H1 (cell line): ENCODE results near the gene ZBED6. TPM values are rescaled to one million over a fixed set of nuclear protein-coding genes. Genes with fewer than 3 reads are reported as not detected.

ENCODE experiments used
- CTCF ChIA-PET: fragments of 300-600 bp; sonication (Branson Sonifier 250); formaldehyde crosslinking; loops from one replicate; lab custom pipeline; 2021; ENCODE audit not compliant: partially characterized antibody; lab: Charles Lee
- POLR2A ChIA-PET: fragments of 300-600 bp; sonication (Branson Sonifier 250); formaldehyde crosslinking; loops from one replicate; lab custom pipeline; 2021; ENCODE audit warnings: inconsistent platforms; ENCODE audit not compliant: partially characterized antibody; lab: Charles Lee
- DNase-seq, 2 experiments: peaks; one replicate each; pipeline versions ENCODE4 v3.0.0 to v3.0.0-alpha.2; 2010 to 2022; ENCODE audit warnings: low spot score in 2 of 2, low read depth in 1 of 2, mixed read lengths in 1 of 2
- FAIRE-seq: peaks from 2 replicates; lab custom pipeline; 2011; peaks lifted over from hg19 to GRCh38; lab: Jason Lieb, UNC
- H2AFZ ChIP-seq: 2 replicates; pipeline ENCODE4 v1.8.1; 2012; ENCODE audit warnings: low read length, inconsistent platforms
- H2AK5ac ChIP-seq: 2 replicates; pipeline ENCODE4 v1.6.1; 2013; ENCODE audit warnings: low read depth, low read length
- H2BK120ac ChIP-seq: replicated peaks from 2 replicates; pipeline ENCODE3; 2013; ENCODE audit warnings: low read depth, low read length, inconsistent platforms
- H2BK12ac ChIP-seq: 2 replicates; pipeline ENCODE4 v1.6.1; 2013; ENCODE audit warnings: low read depth, low read length
- H2BK15ac ChIP-seq: 2 replicates; pipeline ENCODE4 v1.6.1; 2013; ENCODE audit warnings: low read length
- H2BK20ac ChIP-seq: 2 replicates; pipeline ENCODE4 v1.6.1; 2013; ENCODE audit warnings: low read length
- H2BK5ac ChIP-seq: 2 replicates; pipeline ENCODE4 v1.6.1; 2013; ENCODE audit warnings: low read depth, low read length
- H3K14ac ChIP-seq: 2 replicates; pipeline ENCODE4 v1.6.1; 2013; ENCODE audit warnings: inconsistent platforms; ENCODE audit not compliant: insufficient read length
- H3K18ac ChIP-seq: 2 replicates; pipeline ENCODE4 v1.6.1; 2013; ENCODE audit warnings: low read length; ENCODE audit errors: extremely low read depth
- H3K23ac ChIP-seq: 2 replicates; pipeline ENCODE4 v1.6.1; 2013; ENCODE audit warnings: inconsistent platforms; ENCODE audit not compliant: insufficient read length
- H3K23me2 ChIP-seq: 2 replicates; pipeline ENCODE4 v1.6.1; 2013; ENCODE audit warnings: low read depth, low read length
- H3K27ac ChIP-seq: 2 replicates; pipeline ENCODE4 v1.6.1; 2011; ENCODE audit warnings: low read depth, low read length, inconsistent platforms
- H3K27me3 ChIP-seq, 4 experiments: replicated peaks in 1 of 4; 1 replicate in 1 of 4; 2 replicates in 3 of 4; pipeline versions ENCODE4 v1.6.1 to v1.8.1; 2011 to 2013; ENCODE audit warnings: low read length in 3 of 4, mild to moderate bottlenecking in 3 of 4, inconsistent platforms in 2 of 4, mixed read lengths in 2 of 4, moderate library complexity in 1 of 4; ENCODE audit not compliant: control insufficient read depth in 3 of 4, insufficient read depth in 3 of 4; ENCODE audit errors: extremely low read depth in 1 of 4
- H3K36me3 ChIP-seq, 4 experiments: 2 replicates each; pipeline versions ENCODE4 v1.6.1 to v1.8.1; 2011 to 2013; ENCODE audit warnings: mild to moderate bottlenecking in 4 of 4, low read length in 3 of 4, moderate library complexity in 2 of 4, control low read depth in 1 of 4, inconsistent platforms in 1 of 4; ENCODE audit not compliant: insufficient read depth in 4 of 4, control insufficient read depth in 2 of 4
- H3K4ac ChIP-seq: replicated peaks from 2 replicates; pipeline ENCODE3; 2013; ENCODE audit warnings: low read length, low read depth, mixed read lengths, inconsistent platforms; ENCODE audit not compliant: insufficient read length
- H3K4me1 ChIP-seq, 4 experiments: replicated peaks in 1 of 4; 1 replicate in 1 of 4; 2 replicates in 3 of 4; pipeline versions ENCODE4 v1.6.1 to v1.8.1; 2011 to 2013; ENCODE audit warnings: low read length in 3 of 4, inconsistent platforms in 2 of 4, mixed read lengths in 1 of 4; ENCODE audit not compliant: insufficient read depth in 4 of 4, control insufficient read depth in 3 of 4
- H3K4me2 ChIP-seq, 2 experiments: 2 replicates each; pipeline versions ENCODE4 v1.6.1 to v1.8.1; 2011 to 2013; ENCODE audit warnings: low read depth in 2 of 2, low read length in 2 of 2, control low read depth in 1 of 2, inconsistent platforms in 1 of 2, mild to moderate bottlenecking in 1 of 2; ENCODE audit not compliant: insufficient read depth in 1 of 2
- H3K4me3 ChIP-seq, 4 experiments: fragments of 200-600, 300-600 bp in 1 of 4; sonication (generic), shearing (Covaris generic), sonication (Bioruptor Twin) in 1 of 4; 2 replicates each; pipeline versions ENCODE4 v1.5.1 to v1.8.1; 2011 to 2016; ENCODE audit warnings: low read length in 4 of 4, low read depth in 3 of 4, control low read depth in 2 of 4, inconsistent platforms in 2 of 4, mild to moderate bottlenecking in 2 of 4, mixed read lengths in 1 of 4, moderate library complexity in 1 of 4; ENCODE audit not compliant: insufficient read depth in 2 of 4; ENCODE audit errors: extremely low read depth in 1 of 4
- H3K56ac ChIP-seq: replicated peaks from 2 replicates; pipeline ENCODE3; 2013; ENCODE audit warnings: low read depth, mild to moderate bottlenecking, mixed read lengths, low read length, inconsistent platforms; ENCODE audit not compliant: insufficient read length
- H3K79me1 ChIP-seq: 2 replicates; pipeline ENCODE4 v1.6.1; 2013; ENCODE audit warnings: low read depth, low read length, control low read depth
- H3K79me2 ChIP-seq, 2 experiments: 2 replicates each; pipeline versions ENCODE4 v1.6.1 to v1.8.1; 2012 to 2013; ENCODE audit warnings: low read length in 2 of 2, mild to moderate bottlenecking in 2 of 2, inconsistent platforms in 1 of 2; ENCODE audit not compliant: insufficient read depth in 2 of 2, control insufficient read depth in 1 of 2
- H3K9ac ChIP-seq, 4 experiments: replicated peaks in 1 of 4; 1 replicate in 1 of 4; 2 replicates in 3 of 4; pipeline versions ENCODE4 v1.6.1 to v1.8.1; 2011 to 2013; ENCODE audit warnings: low read depth in 3 of 4, low read length in 3 of 4, control low read depth in 2 of 4, mild to moderate bottlenecking in 2 of 4, moderate library complexity in 2 of 4, inconsistent platforms in 1 of 4; ENCODE audit errors: extremely low read depth in 1 of 4
- H3K9me3 ChIP-seq, 2 experiments: 2 replicates each; pipeline versions ENCODE4 v1.6.1 to v1.8.1; 2012 to 2013; ENCODE audit warnings: mild to moderate bottlenecking in 2 of 2, moderate library complexity in 2 of 2, control low read depth in 1 of 2, inconsistent platforms in 1 of 2, low read depth in 1 of 2, low read length in 1 of 2, mixed read lengths in 1 of 2; ENCODE audit not compliant: insufficient read depth in 2 of 2
- H4K20me1 ChIP-seq, 2 experiments: replicated peaks in 1 of 2; 2 replicates each; pipeline versions ENCODE3 to v1.8.1; 2011 to 2013; ENCODE audit warnings: inconsistent platforms in 2 of 2, low read length in 2 of 2, mild to moderate bottlenecking in 1 of 2; ENCODE audit not compliant: insufficient read depth in 2 of 2, control insufficient read depth in 1 of 2
- H4K5ac ChIP-seq: 2 replicates; pipeline ENCODE4 v1.6.1; 2013; ENCODE audit warnings: low read length, low read depth, mixed read lengths, inconsistent platforms; ENCODE audit not compliant: insufficient read length
- H4K8ac ChIP-seq: 2 replicates; pipeline ENCODE4 v1.8.0; 2013; ENCODE audit warnings: mild to moderate bottlenecking, moderate library complexity, low read length, inconsistent platforms; ENCODE audit not compliant: insufficient read depth; ENCODE audit errors: extremely low read depth
- H4K91ac ChIP-seq: replicated peaks from 2 replicates; pipeline ENCODE3; 2013; ENCODE audit warnings: low read length, mixed read lengths, inconsistent platforms; ENCODE audit not compliant: insufficient read length
- CEBPB ChIP-seq: IDR thresholded peaks from 2 replicates; pipeline ENCODE4 v1.6.1; 2012; ENCODE audit warnings: low read depth, low read length
- CHD1 ChIP-seq: IDR thresholded peaks from 2 replicates; pipeline ENCODE4 v1.6.1; 2012; ENCODE audit warnings: low read depth, low read length, improper control_type of control experiment
- CHD2 ChIP-seq: IDR thresholded peaks from 2 replicates; pipeline ENCODE4 v1.6.1; 2012; ENCODE audit warnings: low read length, improper control_type of control experiment
- CTBP2 ChIP-seq: IDR thresholded peaks from 2 replicates; pipeline ENCODE4 v1.7.0; 2011; ENCODE audit warnings: borderline replicate concordance, mild to moderate bottlenecking, moderate library complexity, mixed read lengths, low read length; ENCODE audit not compliant: insufficient read depth, insufficient read length
- MAX ChIP-seq: IDR thresholded peaks from 2 replicates; pipeline ENCODE4 v1.6.1; 2012; ENCODE audit warnings: inconsistent platforms
- TBP ChIP-seq: IDR thresholded peaks from 2 replicates; pipeline ENCODE4 v1.6.1; 2011; ENCODE audit warnings: low read depth, low read length, improper control_type of control experiment
- ZNF274 ChIP-seq: IDR thresholded peaks from 2 replicates; pipeline ENCODE4 v1.7.0; 2012; ENCODE audit warnings: low read length, borderline replicate concordance; ENCODE audit errors: extremely low read depth
- WGBS, 2 experiments: shearing (Covaris generic) in 1 of 2; methylation state at CpG; one replicate each; pipeline versions ENCODE4 v1.1.6 to v1.1.7; 2013 to 2015; ENCODE audit warnings: low lambda C conversion rate in 2 of 2, mixed read lengths in 2 of 2, inconsistent platforms in 1 of 2, low coverage in 1 of 2, missing lambda C conversion rate in 1 of 2; ENCODE audit not compliant: insufficient replicate concordance in 2 of 2, insufficient coverage in 1 of 2, insufficient read length in 1 of 2; ENCODE audit errors: extremely low coverage in 1 of 2, missing lambda C conversion rate in 1 of 2; 5-methylcytosine and 5-hydroxymethylcytosine counted together
- polyA plus RNA-seq, 7 experiments: library from polyadenylated mRNA; depleted of rRNA in 3 of 7; stranded (reverse) in 5 of 7; unstranded in 2 of 7; fragments of >200 nt in 5 of 7; fragments of 200-250 nt in 2 of 7; gene quantifications; 1 replicate in 5 of 7; 2 replicates in 1 of 7; 4 replicates in 1 of 7; pipeline versions ENCODE4 v1.2.1 to v1.2.3, GENCODE V29; 2011 to 2013; ENCODE audit warnings: missing spikeins in 2 of 7, mixed read lengths in 2 of 7
- total RNA-seq: library from RNA; stranded (reverse); fragmentation: NEBNext Ultra II Directional; extraction: Animal tissue kit (Norgen Biotek cat#: 25700); gene quantifications from 2 replicates; pipeline ENCODE4 v1.2.1, GENCODE V29; 2021
- TF ChIP-seq, protein P1 (sequence below): IDR thresholded peaks from 2 replicates; pipeline ENCODE4 v1.6.1; 2012; ENCODE audit warnings: inconsistent platforms

Gene ZBED6
- total and polyA plus RNA-seq, 2 of the 8 experiments (the other 6 are each of a cell fraction or from before 2014, with no cell fraction given): 1.4 to 25.9 TPM

GRCh38 chr1:203777596-203777995 lies 17.8 kb upstream of the ZBED6 start:
- ChIA-PET CTCF (no interaction called here), POLR2A (interaction anchor here (1.5 kb wide), 1 partner anchor 9 kb away, joined by 3 read pairs; no protein-coding TSS in a partner anchor)
- TF ChIP-seq ZNF274 (no peak), TBP (no peak), MAX (no peak), CHD2 (no peak), CHD1 (no peak), CTBP2 (no peak), CEBPB (no peak)
- TF ChIP-seq, protein P1, sequence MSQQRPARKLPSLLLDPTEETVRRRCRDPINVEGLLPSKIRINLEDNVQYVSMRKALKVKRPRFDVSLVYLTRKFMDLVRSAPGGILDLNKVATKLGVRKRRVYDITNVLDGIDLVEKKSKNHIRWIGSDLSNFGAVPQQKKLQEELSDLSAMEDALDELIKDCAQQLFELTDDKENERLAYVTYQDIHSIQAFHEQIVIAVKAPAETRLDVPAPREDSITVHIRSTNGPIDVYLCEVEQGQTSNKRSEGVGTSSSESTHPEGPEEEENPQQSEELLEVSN: no peak
- Histone ChIP-seq H4K20me1 (no peaks in the 10 kb centered on the region), H3K23me2 (no peaks in the 10 kb centered on the region), H3K4me1 (no peaks in the 10 kb centered on the region), H4K8ac (no peak overlapping the region), H3K4ac (no peak overlapping the region), H2AFZ (no peak overlapping the region), H2BK12ac (no peak overlapping the region), H3K36me3 (no peaks in the 10 kb centered on the region), H3K23ac (no peak overlapping the region), H3K18ac (no peak overlapping the region), H3K9me3 (no peaks in the 10 kb centered on the region), H3K79me1 (no peaks in the 10 kb centered on the region), H2BK15ac (no peak overlapping the region), H2AK5ac (no peak overlapping the region), H3K4me3 (no peak overlapping the region), H2BK20ac (no peak overlapping the region), H3K27ac (no peak overlapping the region), H3K27me3 (no peaks in the 10 kb centered on the region), H3K4me2 (no peak overlapping the region), H3K56ac (no peak overlapping the region), H3K14ac (no peak overlapping the region), H2BK120ac (no peak overlapping the region), H3K9ac (no peak overlapping the region), H4K5ac (no peak overlapping the region), H4K91ac (no peak overlapping the region), H3K79me2 (no peaks in the 10 kb centered on the region), H2BK5ac (no peak overlapping the region)
- DNase-seq: no peak
- FAIRE-seq: no peak
- WGBS, 2 experiments: 85% methylated on average over 3 of the region's 3 CpGs; no CpG with 5 or more reads in 1 of the 2 experiments
